GM23338 (cell line): ENCODE results near the gene FAM50A. TPM values are rescaled to one million over a fixed set of nuclear protein-coding genes. Genes with fewer than 3 reads are reported as not detected.

Experiments used
- ATAC-seq: fragments of 200-7000 bp; cut with Tn5 transposase; 3 replicates; pipeline ENCODE4 v1.9.1; 2020
- DNase-seq: peaks from one replicate; pipeline ENCODE4 v3.0.0-alpha.2; 2015; ENCODE audit warnings: low spot score
- H2AFZ ChIP-seq: fragments of 200-600 bp; sonication (generic); 2 replicates; pipeline ENCODE4 v1.8.0; 2016; ENCODE audit warnings: antibody characterized with exemption, mild to moderate bottlenecking, moderate library complexity
- H3F3A ChIP-seq: fragments of 200-600 bp; sonication (generic); replicated peaks from 2 replicates; pipeline ENCODE4 v1.8.0; 2017; ENCODE audit warnings: antibody characterized with exemption, mixed run types, low read depth
- H3K27ac ChIP-seq: fragments of 200-600 bp; sonication (generic); 2 replicates; pipeline ENCODE4 v1.6.1; 2016; ENCODE audit warnings: low read depth
- H3K27me3 ChIP-seq: fragments of 200-600 bp; sonication (generic); 2 replicates; pipeline ENCODE4 v1.8.0; 2016; ENCODE audit warnings: mild to moderate bottlenecking, mixed run types, moderate library complexity; ENCODE audit not compliant: insufficient read depth
- H3K36me3 ChIP-seq: fragments of 200-600 bp; sonication (generic); 2 replicates; pipeline ENCODE4 v1.8.0; 2016; ENCODE audit warnings: mild to moderate bottlenecking; ENCODE audit not compliant: insufficient read depth
- H3K4me1 ChIP-seq: fragments of 200-600 bp; sonication (generic); 2 replicates; pipeline ENCODE4 v1.8.0; 2016; ENCODE audit warnings: mild to moderate bottlenecking, moderate library complexity; ENCODE audit not compliant: insufficient read depth
- H3K4me2 ChIP-seq: fragments of 200-600 bp; sonication (generic); 2 replicates; pipeline ENCODE4 v1.7.1; 2017; ENCODE audit warnings: mixed run types
- H3K4me3 ChIP-seq: fragments of 200-600 bp; sonication (generic); 2 replicates; pipeline ENCODE4 v1.6.1; 2016; ENCODE audit warnings: mixed run types
- H3K79me2 ChIP-seq: fragments of 200-600 bp; sonication (generic); replicated peaks from 2 replicates; pipeline ENCODE4 v1.8.0; 2017; ENCODE audit warnings: mild to moderate bottlenecking; ENCODE audit not compliant: insufficient read depth
- H3K9me2 ChIP-seq: fragments of 200-600 bp; sonication (generic); 2 replicates; pipeline ENCODE4 v1.8.0; 2017; ENCODE audit not compliant: insufficient read depth
- H4K20me1 ChIP-seq: fragments of 200-600 bp; sonication (generic); replicated peaks from 2 replicates; pipeline ENCODE4 v1.8.0; 2017; ENCODE audit warnings: mild to moderate bottlenecking; ENCODE audit not compliant: insufficient read depth
- H3K27ac Mint-ChIP-seq: 2 replicates; pipeline ENCODE4 v1.8.0; 2020; ENCODE audit warnings: inconsistent platforms, mild to moderate bottlenecking, moderate library complexity, mixed read lengths
- H3K27me3 Mint-ChIP-seq: 3 replicates; pipeline ENCODE4 v1.8.0; 2022; ENCODE audit warnings: low read depth, mild to moderate bottlenecking, moderate library complexity, mixed read lengths, inconsistent platforms; ENCODE audit not compliant: insufficient read depth, poor library complexity
- H3K36me3 Mint-ChIP-seq: 3 replicates; pipeline ENCODE4 v1.8.0; 2021; ENCODE audit warnings: low read depth, mild to moderate bottlenecking, inconsistent platforms, moderate library complexity, mixed read lengths
- H3K4me1 Mint-ChIP-seq: 3 replicates; pipeline ENCODE4 v1.8.0; 2020; ENCODE audit warnings: mild to moderate bottlenecking, inconsistent platforms, mixed read lengths
- H3K4me3 Mint-ChIP-seq: 3 replicates; pipeline ENCODE4 v1.8.0; 2021; ENCODE audit warnings: moderate library complexity, mild to moderate bottlenecking, inconsistent platforms, mixed read lengths
- H3K9me3 Mint-ChIP-seq: 3 replicates; pipeline ENCODE4 v1.8.0; 2020; ENCODE audit warnings: moderate library complexity, mild to moderate bottlenecking, inconsistent platforms, mixed read lengths
- CREB1 ChIP-seq: fragments of 250-450 bp; sonication (Bioruptor Pico); IDR thresholded peaks from 2 replicates; pipeline ENCODE4 v1.5.0; 2020; ENCODE audit warnings: low read depth, mild to moderate bottlenecking, moderate library complexity
- CTCF ChIP-seq, 2 experiments: fragments of 200-600 bp in 1 of 2; sonication (generic) in 1 of 2; conservative IDR thresholded peaks; 2 replicates each; pipeline versions ENCODE4 v1.5.1 to v1.6.1; 2016 to 2017; ENCODE audit warnings: antibody characterized with exemption in 2 of 2, low read depth in 2 of 2, mild to moderate bottlenecking in 2 of 2, moderate library complexity in 1 of 2
- ETS1 ChIP-seq: IDR thresholded peaks from 2 replicates; pipeline ENCODE4 v1.6.1; 2016; ENCODE audit warnings: antibody characterized with exemption
- EZH2 ChIP-seq: fragments of 200-600 bp; sonication (generic); IDR thresholded peaks from one replicate; pipeline ENCODE4 v1.8.0; 2017; ENCODE audit warnings: antibody characterized with exemption, mild to moderate bottlenecking, low read depth; ENCODE audit not compliant: unreplicated experiment
- EZH2phosphoT487 ChIP-seq: fragments of 200-600 bp; sonication (generic); IDR thresholded peaks from one replicate; pipeline ENCODE4 v1.8.1; 2018; ENCODE audit warnings: antibody characterized with exemption; ENCODE audit not compliant: unreplicated experiment
- POLR2AphosphoS5 ChIP-seq: IDR thresholded peaks from 2 replicates; pipeline ENCODE4 v1.6.1; 2016; ENCODE audit warnings: antibody characterized with exemption, low read depth
- REST ChIP-seq: IDR thresholded peaks from one replicate; pipeline ENCODE4 v1.6.1; 2018; ENCODE audit warnings: antibody characterized with exemption; ENCODE audit not compliant: unreplicated experiment
- STAT1 ChIP-seq: IDR thresholded peaks from one replicate; pipeline ENCODE4 v1.6.1; 2016; ENCODE audit warnings: antibody characterized with exemption; ENCODE audit not compliant: unreplicated experiment
- ZNF114 ChIP-seq: fragments of 250-450 bp; sonication (Bioruptor Pico); IDR thresholded peaks from 2 replicates; pipeline ENCODE4 v1.5.0; 2020; ENCODE audit warnings: mild to moderate bottlenecking, moderate library complexity
- ZNF331 ChIP-seq: fragments of 250-450 bp; sonication (Bioruptor Pico); IDR thresholded peaks from 2 replicates; pipeline ENCODE4 v1.5.0; 2020; ENCODE audit warnings: low read depth, mild to moderate bottlenecking, moderate library complexity
- polyA plus RNA-seq: library from polyadenylated mRNA; unstranded; fragments of >200 nt; fragmentation: Nextera tagmentation; extraction: Ambion mirVana; gene quantifications from 2 replicates; pipeline ENCODE4 v1.2.1, GENCODE V29; 2016
- total RNA-seq: library from RNA; depleted of rRNA; stranded (reverse); fragments of >200 nt; shearing (Covaris generic); gene quantifications from 2 replicates; pipeline ENCODE4 v1.2.3, GENCODE V29; 2014

Gene FAM50A
- total and polyA plus RNA-seq, 2 experiments from 2014 or later, result 23.9 to 77.6 TPM

DNA sequence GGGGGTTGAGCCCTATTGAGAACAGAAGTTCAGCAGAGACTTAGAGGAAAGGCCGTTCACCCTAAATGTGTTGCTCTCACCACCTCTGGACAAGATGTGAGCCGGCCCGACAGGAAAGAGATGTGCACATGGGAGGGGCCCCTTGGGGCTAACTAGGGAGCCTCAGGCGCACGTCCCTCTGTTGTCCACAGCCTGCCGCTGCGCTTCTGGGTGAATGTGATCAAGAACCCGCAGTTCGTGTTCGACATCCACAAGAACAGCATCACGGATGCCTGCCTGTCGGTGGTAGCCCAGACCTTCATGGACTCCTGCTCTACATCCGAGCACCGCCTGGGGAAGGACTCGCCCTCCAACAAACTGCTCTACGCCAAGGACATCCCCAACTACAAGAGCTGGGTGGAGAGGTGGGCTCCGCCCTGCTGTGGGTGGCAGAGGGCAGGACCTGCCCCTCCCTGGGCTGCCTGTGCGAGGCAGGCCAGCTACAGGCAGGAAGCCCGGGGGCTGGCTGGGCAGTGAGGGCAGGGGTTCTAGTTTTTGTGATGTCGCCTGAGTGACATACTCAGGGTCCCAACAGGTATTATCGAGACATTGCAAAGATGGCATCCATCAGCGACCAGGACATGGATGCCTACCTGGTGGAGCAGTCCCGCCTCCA, 27.1 kb downstream of the FAM50A start (continued):
- TF ChIP-seq CREB1 (CRISPR knock-in tag) (no peak), ZNF331 (CRISPR knock-in tag) (no peak), ZNF114 (no peak), ETS1 (no peak), POLR2AphosphoS5 (no peak), EZH2phosphoT487 (no peak)

- peaks cover 10% of the 10 kb centered on the region for H3K36me3 Mint-ChIP-seq
- H3K4me3 ChIP-seq, result no peak overlapping the region
- H3K9me3 Mint-ChIP-seq, result no peaks in the 10 kb centered on the region
- H3K27me3 ChIP-seq, result no peaks in the 10 kb centered on the region
- no peaks in the 10 kb centered on the region for H3K4me1 Mint-ChIP-seq
- H3K79me2 ChIP-seq, result no peaks in the 10 kb centered on the region
- no peaks in the 10 kb centered on the region for H3F3A ChIP-seq
- ATAC-seq (no peak), DNase-seq (no peak)
- no peaks in the 10 kb centered on the region for H3K9me2 ChIP-seq
- H4K20me1 ChIP-seq, result no peaks in the 10 kb centered on the region; the same call in 1 of the 2 replicates
- H3K36me3 ChIP-seq, result no peaks in the 10 kb centered on the region
- no peaks in the 10 kb centered on the region for H3K4me1 ChIP-seq
- peaks cover 6% of the 10 kb centered on the region for H3K27me3 Mint-ChIP-seq
- no peak overlapping the region for H3K27ac Mint-ChIP-seq
- no peak overlapping the region for H2AFZ ChIP-seq
- H3K27ac ChIP-seq, result no peak overlapping the region
- no peak overlapping the region for H3K4me2 ChIP-seq
- H3K4me3 Mint-ChIP-seq, result no peak overlapping the region
- TF ChIP-seq CREB1 (CRISPR knock-in tag) (no peak), POLR2AphosphoS5 (no peak), STAT1 (no peak), ETS1 (no peak), CTCF (conservative IDR thresholded peaks at IDR 0.05; ENCODE audit: low read depth in 2 of 2) (no peak), REST (no peak), ZNF331 (CRISPR knock-in tag) (no peak), ZNF114 (no peak), EZH2 (no peak)
These were observed 28.1 kb downstream of the FAM50A start for GRCh38 chrX:154471839-154472684.
